Upper lobe of right lung (tissue), 1 donor: ENCODE results near the gene PDE4B. TPM values are rescaled to one million over a fixed set of nuclear protein-coding genes. Genes with fewer than 3 reads are reported as not detected.
A peak's percentile ranks its signal among the peaks of the same experiment; 100 is the strongest.
"Not testable (repeated sequence)": the region's sequence is repeated elsewhere in the genome, so short reads cannot be mapped to it uniquely, and the experiment has no call there.

Experiments used
- ATAC-seq: fragments of 200-7000 bp; cut with Tn5 transposase; one replicate; pipeline ENCODE4 v1.9.1; 2020; ENCODE audit warnings: mild to moderate bottlenecking, moderate library complexity
- DNase-seq: peaks from one replicate; pipeline ENCODE4 v3.0.0-alpha.2; 2020
- H3K27ac ChIP-seq: fragments of 200-600 bp; one replicate; pipeline ENCODE4 v1.8.0; 2022
- H3K27me3 ChIP-seq: fragments of 200-600 bp; one replicate; pipeline ENCODE4 v1.8.0; 2022; ENCODE audit warnings: mild to moderate bottlenecking
- H3K36me3 ChIP-seq: fragments of 200-600 bp; one replicate; pipeline ENCODE4 v1.8.0; 2022
- H3K4me1 ChIP-seq: fragments of 200-600 bp; one replicate; pipeline ENCODE4 v1.8.0; 2022
- H3K4me3 ChIP-seq: fragments of 200-600 bp; one replicate; pipeline ENCODE4 v1.8.0; 2022; ENCODE audit warnings: mild to moderate bottlenecking
- H3K9me3 ChIP-seq: fragments of 200-600 bp; one replicate; pipeline ENCODE4 v1.8.0; 2022
- CTCF ChIP-seq: fragments of 200-600 bp; IDR thresholded peaks from one replicate; pipeline ENCODE4 v1.8.0; 2022; ENCODE audit warnings: antibody characterized with exemption
- intact Hi-C: fragments of 100-400 bp; cut with DNase I; formaldehyde crosslinking; loops from one replicate; pipeline ENCODE4 v1.11.0; 2022
- total RNA-seq: library from RNA; stranded (reverse); fragmentation: NEBNext Ultra II Directional; extraction: Animal tissue kit (Norgen Biotek cat#: 25700); gene quantifications from one replicate; pipeline ENCODE4 v1.2.1, GENCODE V29; 2021
- donor health status: DM: no; HTN: yes; CAD: no; lungs with severe emphysema.

PDE4B gene
- total RNA-seq, 1 donor from 2014 or later = 14.3 TPM

GRCh38 chr1:66403007-66403731, 610.5 kb downstream of the PDE4B start:
- no peaks in the 10 kb centered on the region for H3K36me3 ChIP-seq
- intact Hi-C loops = no loop called here
- H3K27me3 ChIP-seq = no peaks in the 10 kb centered on the region
- no peaks in the 10 kb centered on the region for H3K9me3 ChIP-seq
- no peak for ATAC-seq
- no peak overlapping the region for H3K4me3 ChIP-seq
- no peak for DNase-seq
- H3K4me1 ChIP-seq = peaks cover 5% of the 10 kb centered on the region
- no peak for TF ChIP-seq CTCF
- peak overlapping the region; percentile 27 for H3K27ac ChIP-seq

- Histone ChIP-seq H3K36me3 (no peaks in the 10 kb centered on the region), H3K27me3 (no peaks in the 10 kb centered on the region), H3K4me3 (no peak overlapping the region), H3K9me3 (no peaks in the 10 kb centered on the region), H3K27ac (no peak overlapping the region), H3K4me1 (peaks cover 5% of the 10 kb centered on the region)
- DNase-seq = no peak
- intact Hi-C loops = no loop called here
- no peak for ATAC-seq
- no peak for TF ChIP-seq CTCF
Observed at GRCh38 chr1:66405061-66405460, 612.4 kb downstream of the PDE4B start.

- H3K27ac ChIP-seq, H3K27me3 ChIP-seq, H3K4me3 ChIP-seq, DNase-seq, H3K36me3 ChIP-seq, ATAC-seq, intact Hi-C loops, H3K9me3 ChIP-seq: not testable (repeated sequence)
- H3K4me1 ChIP-seq = peaks cover 17% of the 10 kb centered on the region
Observed at GRCh38 chr1:66411449-66411848, 618.8 kb downstream of the PDE4B start.

GRCh38 chr1:66412704-66413103, 620.0 kb downstream of the PDE4B start:
- TF ChIP-seq CTCF = no peak
- no peak overlapping the region for H3K4me3 ChIP-seq
- H3K27me3 ChIP-seq = no peaks in the 10 kb centered on the region
- DNase-seq (no peak), ATAC-seq (peak; percentile 22)
- no peaks in the 10 kb centered on the region for H3K36me3 ChIP-seq
- intact Hi-C loops = no loop called here
- no peak overlapping the region for H3K27ac ChIP-seq
- peaks cover 17% of the 10 kb centered on the region for H3K4me1 ChIP-seq
- no peaks in the 10 kb centered on the region for H3K9me3 ChIP-seq

GRCh38 chr1:66413136-66413837, 620.6 kb downstream of the PDE4B start:
- no peak for TF ChIP-seq CTCF
- Histone ChIP-seq H3K4me1 (peaks cover 17% of the 10 kb centered on the region), H3K27me3 (no peaks in the 10 kb centered on the region), H3K27ac (no peak overlapping the region), H3K36me3 (no peaks in the 10 kb centered on the region), H3K4me3 (no peak overlapping the region), H3K9me3 (no peaks in the 10 kb centered on the region)
- intact Hi-C loops = no loop called here
- DNase-seq (no peak), ATAC-seq (no peak)

GRCh38 chr1:66413838-66414175, 621.1 kb downstream of the PDE4B start:
- DNase-seq (no peak), ATAC-seq (no peak)
- no peak for TF ChIP-seq CTCF
- H3K36me3 ChIP-seq = no peaks in the 10 kb centered on the region
- H3K27ac ChIP-seq = no peak overlapping the region
- H3K9me3 ChIP-seq = no peaks in the 10 kb centered on the region
- H3K4me1 ChIP-seq = peaks cover 17% of the 10 kb centered on the region
- no peak overlapping the region for H3K4me3 ChIP-seq
- intact Hi-C loops = no loop called here
- no peaks in the 10 kb centered on the region for H3K27me3 ChIP-seq
